NCI-H2029 treated with DMSO at 0.1 percent for 48 hours (cell line): ENCODE measurements around the gene RABL6.
"Not testable (repeated sequence)": the region's sequence is repeated elsewhere in the genome, so short reads cannot be mapped to it uniquely, and the experiment has no call there.

Experiments
- DNase-seq: peaks from one replicate; lab custom pipeline; 2025; lab: John Stamatoyannopoulos, UW

The RABL6 gene

DNA sequence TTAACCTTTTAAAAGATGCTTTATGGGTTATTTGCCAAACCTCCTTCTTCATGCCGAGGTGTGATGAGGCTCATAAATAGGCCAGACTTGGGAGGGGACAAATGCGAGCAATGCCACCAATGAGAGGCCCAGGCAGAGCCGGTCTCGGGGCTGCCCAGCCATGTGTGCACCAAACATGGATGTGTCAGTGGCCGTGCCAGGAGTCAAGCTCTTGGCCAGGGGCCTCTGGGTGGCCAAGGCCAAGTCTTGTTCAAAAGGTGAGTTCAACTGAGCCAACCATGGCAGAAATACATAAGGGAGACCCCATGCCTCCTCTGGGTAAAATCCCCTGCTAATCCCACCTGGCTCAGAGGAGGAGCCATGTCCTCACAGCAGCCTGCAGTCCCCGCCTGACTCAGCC, 32.6 kb upstream of the RABL6 start:
- no peak for DNase-seq

DNA sequence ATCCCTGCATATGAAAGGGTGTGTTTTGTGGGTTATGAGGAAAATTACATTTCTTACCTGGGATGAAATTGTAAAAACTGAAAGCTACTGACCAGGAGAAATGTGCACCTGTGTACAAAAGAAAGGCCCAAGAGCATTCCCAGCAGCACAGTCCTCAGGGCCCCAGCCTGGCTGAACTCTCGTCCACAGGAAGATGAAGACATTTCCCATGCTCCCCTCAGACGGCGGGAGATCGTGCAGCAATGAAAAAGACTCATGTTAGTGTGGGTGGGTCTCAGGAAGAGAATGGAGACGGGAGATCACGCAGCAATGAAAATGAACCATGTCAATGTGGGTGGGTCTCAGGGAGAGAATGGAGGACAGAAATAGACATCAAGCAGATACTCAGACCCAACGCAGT, 30.8 kb upstream of the RABL6 start:
- DNase-seq, result no peak

DNA sequence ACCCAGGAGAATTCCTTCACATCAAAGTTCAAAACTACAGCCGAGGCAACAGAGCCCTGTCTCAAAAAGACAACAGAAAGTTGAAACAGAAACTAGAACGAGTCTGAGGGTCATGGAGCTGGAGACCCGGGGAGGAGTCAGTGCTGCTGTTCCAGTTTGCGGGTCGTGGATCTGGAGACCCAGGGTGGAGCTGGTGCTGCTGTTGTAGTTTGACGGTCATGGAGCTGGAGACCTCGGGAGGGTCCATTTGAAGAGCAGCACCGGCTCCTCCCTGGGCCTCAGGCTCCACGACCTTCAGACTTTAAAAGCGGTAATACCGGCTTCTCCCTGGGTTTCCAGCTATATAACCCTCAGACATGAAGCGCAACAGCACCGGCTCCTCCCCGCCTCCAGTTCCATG, 30.4 kb upstream of the RABL6 start:
- DNase-seq, result no peak

DNA sequence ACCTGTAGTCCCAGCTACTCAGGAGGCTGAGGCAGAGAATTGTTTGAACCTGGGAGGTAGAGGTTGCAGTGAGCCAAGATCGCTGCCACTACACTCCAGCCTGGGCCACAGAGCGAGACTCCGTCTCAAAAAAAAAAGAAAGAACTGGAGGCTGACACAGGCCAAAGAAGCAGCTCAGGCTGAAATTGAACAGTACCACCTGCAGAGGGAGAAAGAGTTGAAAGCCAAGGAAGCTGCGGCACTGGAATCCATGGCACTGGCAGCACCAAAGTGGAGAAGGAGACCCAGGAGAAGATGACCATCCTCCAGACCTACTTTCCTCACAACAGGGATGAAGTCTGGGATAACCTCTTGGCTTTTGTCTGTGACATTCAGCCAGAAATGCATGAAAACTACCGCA, 27.9 kb upstream of the RABL6 start:
- DNase-seq, result no peak

DNA sequence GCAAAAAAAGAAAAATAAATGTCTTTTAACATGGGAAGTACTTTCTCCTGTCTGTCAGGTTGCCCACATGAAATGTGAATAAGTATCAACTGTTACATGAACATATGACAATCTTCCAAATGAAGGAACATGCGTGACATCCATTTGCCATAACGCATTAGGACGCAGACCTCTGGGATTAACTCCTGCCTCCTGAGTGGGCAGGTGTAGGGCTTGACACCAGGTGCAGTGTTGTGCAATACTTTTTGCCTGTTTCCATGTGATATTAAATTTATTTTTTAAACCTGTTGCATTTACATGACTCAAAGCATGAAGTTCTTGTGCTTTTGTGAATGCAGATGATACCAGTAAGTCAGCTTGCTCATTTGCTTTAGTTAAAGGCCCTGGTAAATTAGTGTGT, 25.3 kb upstream of the RABL6 start:
- DNase-seq, result no peak

DNA sequence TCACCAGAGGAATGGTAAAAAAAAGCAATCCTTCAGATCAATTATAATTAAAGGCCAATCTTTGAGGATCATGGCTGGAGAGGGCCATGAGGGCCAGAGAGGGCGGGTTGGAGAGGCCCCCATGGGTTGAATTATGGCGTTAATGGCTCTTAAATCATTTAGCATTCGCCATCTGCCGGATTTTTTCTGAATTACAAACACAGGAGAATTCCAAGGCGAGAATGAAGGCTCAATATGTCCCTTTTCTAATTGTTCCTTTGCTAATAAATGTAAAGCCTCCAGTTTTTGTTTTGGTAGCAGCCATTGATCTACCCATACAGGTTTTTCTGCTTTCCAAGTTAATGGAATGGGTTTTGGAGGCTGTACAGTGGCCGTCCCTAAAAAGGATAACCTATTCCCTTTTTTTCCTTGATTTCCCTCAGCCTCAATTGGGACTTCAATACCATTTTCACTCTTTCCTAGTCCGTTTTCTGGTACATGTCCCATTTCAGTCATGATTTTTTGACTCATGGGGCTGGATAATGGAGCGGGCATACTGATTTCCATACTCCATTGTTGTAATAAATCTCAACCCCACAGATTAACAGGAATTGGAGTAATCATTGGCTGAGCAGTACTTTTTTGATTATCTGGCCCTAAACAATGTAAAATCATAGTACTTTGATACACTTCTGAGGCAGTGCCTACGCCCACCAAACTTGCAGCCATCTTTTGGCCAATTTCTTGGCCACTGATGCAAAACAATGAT, 23.3 kb upstream of the RABL6 start:
- no peak for DNase-seq

DNA sequence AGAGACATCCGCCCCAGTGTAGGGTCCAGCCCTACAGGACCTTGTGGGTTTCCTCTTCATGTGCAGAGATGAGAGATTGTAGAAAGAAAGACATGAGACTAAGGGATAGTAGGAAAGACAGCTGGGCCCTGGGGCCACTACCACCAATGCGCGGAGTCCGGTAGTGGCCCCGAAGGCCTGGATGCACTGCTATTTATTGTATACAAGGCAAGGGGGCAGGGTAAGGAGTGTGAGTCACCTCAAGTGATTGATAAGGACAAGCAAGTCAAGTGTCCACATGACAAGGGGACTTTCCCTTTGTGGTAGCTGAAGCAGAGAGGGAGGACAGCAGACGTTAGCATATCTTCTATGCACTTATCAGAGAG, 22.8 kb upstream of the RABL6 start:
- no peak for DNase-seq

DNA sequence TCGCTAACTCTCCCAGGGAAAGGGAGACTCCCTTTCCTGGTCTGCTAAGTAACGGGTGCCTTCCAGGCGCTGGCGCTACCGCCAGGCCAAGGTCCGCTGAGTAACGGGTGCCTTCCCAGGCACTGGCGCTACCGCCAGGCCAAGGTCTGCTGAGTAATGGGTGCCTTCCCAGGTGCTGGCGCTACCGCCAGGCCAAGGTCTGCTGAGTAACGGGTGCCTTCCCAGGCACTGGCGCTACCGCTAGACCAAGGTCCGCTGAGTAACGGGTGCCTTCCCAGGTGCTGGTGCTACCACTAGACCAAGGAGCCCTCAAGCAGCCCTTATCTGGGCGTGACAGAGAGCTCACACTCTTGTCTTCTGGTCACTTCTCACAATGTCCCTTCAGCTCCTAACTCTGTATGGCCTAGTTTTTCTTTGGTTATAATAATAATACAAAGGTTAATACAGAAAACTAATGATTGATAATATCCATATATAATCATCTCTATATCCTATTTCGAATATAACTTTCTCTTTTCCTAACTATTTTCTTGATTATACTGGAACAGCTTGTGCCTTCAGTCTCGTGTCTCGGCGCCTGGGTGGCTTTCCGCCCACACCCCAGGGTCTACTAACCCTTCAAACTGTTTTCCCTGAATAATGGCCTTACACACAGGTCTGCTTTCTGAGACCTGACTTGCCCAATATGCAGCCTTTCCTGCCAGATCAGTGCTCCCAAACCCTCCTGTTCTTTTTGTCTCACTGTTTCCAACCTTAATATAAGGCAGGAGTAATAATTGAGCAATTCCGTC, 22.0 kb upstream of the RABL6 start:
- not testable (repeated sequence) for DNase-seq

DNA sequence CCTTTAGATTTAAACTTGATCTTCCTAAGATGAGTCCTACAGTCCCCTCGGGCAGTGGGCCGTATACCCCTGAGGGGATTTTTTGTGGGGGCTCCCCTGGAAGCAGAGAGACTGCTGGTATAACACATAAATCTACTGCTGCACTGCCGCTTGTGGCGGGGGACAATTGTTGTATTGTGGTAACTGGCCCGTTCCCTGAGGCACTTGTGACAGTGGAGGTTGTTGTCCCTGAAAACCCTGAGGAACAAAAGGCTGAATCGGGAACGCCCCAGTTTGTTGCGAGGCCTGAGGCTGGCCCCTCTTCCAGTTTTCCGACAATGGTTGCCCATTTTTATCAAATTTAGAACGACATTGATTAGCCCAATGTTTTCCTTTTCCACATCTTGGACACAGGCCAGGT, 21.3 kb upstream of the RABL6 start:
- no peak for DNase-seq

DNA sequence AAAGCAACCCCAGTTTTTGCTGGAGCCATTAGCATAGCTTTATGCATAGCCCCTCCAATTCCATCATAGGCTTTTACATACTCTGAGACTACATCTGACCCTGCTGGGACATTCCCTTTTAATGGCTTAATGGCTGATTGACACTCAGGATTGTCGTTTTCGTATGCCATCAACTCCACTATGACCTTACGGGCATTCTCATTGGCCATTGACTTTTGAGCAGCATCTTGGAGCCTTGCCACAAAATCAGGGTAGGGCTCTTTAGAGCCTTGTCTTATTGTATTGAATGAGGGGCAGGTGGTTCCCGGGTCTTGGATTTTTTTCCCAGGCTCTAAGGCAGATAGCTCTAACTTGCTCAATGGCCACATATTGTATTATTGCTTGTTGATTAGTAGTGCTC, 20.8 kb upstream of the RABL6 start:
- not testable (repeated sequence) for DNase-seq

DNA sequence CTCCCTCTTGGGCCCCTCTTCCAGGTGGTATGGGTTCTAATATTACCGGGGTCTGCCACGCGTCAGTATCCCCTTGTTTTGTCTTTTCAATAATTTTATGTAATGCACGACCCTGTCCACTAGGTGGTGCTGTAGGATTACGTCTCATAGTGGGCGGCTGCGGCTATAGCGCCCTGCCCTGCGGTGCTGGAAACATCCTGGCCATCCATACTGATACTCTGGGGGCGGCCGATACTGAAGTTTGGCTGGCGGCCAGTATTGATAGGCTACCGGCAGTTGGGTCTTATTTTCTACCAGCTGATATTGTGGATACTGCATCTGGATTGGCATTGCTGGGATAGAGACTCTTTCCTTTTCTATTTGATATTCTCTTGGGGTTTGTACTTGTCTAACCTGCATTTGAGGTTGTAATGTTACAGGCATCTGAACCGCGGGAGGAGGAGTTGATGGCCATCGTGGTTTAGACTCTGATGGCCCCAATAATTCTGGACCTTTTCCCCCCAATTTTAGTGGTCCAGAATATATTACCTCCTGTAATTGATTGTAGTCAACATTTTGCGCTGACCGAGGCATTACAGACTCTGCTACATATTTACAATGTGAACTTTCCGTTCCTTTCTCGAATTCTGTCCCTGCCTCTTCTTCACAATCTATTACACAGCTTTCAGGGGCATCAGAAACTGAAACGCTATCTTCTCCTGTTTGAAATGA, 19.9 kb upstream of the RABL6 start:
- DNase-seq, result peak; percentile 81

DNA sequence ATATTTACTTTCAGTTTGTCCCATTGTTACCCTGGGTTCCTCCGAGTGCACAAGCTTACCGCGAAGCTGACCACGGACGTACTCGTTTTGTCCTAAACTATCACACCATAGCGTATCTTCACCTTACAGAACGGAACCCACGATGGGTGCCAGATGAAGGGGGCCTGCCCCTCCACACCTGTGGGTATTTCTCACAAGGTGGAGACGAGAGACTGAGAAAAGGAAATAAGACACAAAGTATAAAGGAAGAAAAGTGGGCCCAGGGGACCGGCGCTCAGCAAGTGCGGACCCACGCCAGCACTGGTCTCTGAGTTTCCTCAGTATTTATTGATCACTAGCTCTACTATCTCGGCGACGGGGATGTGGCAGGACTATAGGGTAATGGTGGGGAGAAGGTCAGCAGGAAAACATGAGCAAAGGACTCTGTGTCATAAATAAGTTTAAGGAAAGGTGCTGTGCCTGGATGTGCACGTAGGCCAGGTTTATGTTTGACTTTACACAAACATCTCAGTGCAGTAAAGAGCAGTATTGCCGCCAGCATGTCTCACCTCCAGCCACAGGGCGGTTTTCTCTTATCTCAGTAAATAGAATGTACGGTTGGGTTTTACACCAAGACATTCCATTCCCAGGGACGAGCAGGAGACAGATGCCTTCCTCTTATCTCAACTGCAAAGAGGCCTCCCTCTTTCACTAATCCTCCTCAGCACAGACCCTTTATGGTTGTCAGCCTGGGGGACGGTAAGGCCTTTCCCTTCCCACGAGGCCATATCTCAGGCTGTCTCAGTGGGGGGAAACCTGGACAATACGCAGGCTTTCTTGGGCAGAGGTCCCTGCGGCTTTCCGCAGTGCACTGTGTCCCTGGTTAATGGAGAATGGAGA, 18.9 kb upstream of the RABL6 start:
- not testable (repeated sequence) for DNase-seq

DNA sequence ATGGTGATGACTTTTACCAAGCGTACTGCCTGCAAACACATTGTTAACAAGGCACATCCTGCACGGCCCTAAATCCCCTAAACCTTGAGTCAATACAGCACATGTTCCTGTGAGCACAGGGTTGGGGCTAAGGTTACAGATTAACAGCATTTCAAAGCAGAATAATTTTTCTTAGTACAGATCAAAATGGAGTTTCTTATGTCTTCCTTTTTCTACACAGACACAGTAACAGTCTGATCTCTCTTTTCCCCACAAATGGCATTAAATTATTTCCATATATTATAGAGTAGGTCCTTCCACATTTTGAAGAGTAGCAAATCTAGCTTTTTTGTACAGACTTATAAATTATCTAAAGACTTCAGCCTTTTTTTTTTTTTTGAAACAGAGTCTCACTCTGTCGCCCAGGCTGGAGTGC, 18.2 kb upstream of the RABL6 start:
- DNase-seq, result no peak

DNA sequence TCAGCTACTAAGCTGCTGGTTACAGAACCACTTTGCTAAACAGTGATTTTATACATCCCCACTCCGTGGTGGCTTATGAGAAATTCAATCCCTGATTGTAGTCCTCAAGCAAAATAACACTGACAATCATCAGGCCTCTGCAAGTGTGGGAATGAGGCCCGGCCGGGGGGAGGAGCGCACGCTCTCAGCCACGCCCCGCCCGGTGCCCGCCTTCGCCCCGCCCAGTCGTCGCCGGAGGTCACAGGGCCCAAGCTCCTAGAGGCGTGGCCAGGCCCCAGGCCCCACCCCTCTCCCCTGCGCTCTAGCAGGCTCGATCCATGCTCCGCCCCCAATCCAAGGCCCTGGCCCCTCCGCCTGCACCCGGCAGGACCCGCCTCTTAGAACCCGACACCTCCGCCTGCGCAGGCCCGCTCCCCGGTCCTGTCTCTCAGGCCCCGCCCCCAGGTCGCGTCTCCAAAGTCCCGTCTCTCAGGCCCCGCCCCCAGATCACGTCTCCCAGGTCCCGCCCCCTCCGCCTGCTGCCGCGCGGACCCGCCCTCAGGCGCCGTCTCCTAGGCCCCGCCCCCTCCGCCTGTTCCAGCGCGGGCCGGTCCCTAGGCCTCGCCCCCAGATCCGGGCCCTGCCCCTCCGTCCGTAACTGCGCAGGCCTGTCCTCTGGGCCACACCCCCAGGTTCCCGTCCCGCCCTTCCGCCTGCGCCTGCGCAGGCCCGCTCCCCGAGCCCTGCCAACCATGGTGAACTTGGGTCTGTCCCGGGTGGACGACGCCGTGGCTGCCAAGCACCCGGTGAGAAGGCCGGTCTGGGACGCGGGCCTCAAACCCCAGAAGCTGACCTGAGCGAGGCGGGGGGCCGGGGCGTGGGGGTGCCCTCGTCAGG, 16.9 kb upstream of the RABL6 start, which contains the start of gene TMEM141:
Gene TMEM141, plus strand, starts transcription at position 705 of the 876 bp plus-strand sequence. Its CDS starts 27 bp downstream, at position 732.
- peak; percentile 96 for DNase-seq

DNA sequence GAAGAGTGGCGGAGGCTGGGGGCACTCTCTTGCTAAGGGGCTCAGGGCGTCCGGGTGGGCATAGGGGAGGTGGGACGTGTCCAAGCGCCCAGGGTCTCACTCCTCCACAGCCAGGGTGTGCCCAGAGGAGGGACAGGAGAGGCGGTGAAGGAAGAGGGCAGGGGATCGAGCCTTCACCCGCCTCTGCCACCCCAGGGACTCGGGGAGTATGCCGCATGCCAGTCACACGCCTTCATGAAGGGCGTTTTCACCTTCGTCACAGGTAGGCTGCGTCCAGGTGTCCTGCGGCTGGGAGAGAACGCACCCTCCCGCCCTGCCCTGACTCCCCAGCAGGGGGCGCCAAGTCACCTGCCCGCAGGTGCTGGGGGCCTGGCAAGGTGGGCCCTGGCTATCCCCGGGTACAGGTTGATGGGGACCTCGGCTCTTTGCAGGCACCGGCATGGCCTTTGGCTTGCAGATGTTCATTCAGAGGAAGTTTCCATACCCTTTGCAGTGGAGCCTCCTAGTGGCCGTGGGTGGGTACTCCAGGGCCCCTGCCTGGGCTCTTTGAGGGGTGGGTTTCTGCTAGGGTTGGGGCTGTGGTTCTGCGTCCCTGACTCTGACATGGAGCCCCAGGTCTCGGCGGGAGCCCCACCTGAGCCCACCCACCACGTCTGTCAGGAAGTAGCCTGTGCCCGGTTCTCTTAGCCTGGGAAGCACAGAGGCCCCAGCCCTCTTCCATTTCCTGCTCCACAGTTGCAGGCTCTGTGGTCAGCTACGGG, 16.1 kb upstream of the RABL6 start:
- DNase-seq, result peak; percentile 35

DNA sequence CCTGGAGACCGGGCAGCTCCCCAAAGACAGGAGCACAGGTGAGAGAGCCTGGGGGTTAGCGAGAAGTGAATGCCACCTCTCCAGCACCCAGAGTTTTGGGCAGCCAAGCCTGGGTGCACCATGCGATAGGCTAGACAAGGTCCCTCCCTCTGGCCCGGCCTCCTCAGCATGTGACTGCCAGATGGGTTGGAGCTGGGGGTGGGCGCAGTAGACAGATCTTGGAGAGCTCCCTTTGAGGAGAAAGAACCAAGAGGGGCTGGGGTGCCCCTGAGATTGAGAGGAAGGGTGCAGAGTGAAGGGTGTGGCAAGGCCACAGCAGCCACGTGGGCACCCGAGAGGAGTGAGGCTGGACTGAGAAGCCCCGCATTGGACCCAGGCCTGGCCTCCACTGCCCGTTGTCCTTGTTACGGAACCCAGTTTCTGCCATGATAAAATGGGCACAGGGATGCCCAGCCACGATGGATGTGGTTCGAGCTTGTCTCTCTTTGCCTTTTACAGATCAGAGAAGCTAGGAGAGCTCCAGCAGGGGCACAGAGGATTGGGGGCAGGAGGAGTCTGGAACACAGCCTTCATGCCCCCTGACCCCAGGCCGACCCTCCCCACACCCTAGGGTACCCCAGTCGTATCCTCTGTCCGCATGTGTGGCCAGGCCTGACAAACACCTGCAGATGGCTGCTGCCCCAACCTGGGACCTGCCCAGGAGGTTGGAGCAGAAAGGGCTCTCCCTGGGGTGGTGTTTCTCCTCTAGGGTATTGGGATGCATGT, 15.2 kb upstream of the RABL6 start:
- DNase-seq, result no peak

DNA sequence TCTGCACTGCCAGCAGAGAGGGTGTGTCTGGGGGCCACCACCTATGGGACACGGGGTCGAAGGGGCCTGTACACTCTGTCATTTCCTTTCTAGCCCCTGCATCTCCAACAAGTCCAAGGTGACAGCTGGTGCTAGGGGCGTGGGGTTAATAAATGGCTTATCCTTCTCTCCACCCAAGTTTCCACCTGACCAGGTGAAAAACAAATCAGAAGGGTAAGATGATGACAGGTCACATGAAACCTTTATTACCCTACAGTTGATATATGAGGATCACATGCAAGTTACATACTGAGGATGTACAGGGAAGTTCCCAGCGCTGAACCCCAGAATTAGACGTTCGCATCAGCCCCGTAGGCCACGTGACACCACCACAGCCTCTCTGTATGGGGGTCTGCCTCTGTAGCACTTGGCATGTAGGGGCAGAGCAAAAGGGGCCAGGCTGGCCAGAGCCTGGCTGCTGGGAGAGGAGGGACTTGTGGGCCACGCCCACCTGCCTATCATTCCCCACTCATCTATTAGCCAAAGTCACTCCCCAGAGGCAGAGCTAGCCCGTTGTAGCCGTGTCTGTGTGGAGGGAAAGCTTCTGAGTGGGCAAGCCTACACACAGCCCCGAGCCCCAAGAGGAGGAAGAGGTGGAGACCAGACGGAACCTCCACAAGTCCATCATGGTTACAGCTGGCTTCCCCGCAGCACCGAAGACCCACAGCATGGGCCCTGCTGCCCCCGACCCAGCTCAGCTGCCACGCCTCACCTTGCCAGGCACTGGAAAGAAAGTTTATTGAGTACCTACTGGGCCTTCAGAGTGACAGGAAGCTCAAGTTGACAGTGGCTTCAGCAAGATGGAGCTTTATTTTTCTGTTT, 14.4 kb upstream of the RABL6 start:
- DNase-seq, result no peak

DNA sequence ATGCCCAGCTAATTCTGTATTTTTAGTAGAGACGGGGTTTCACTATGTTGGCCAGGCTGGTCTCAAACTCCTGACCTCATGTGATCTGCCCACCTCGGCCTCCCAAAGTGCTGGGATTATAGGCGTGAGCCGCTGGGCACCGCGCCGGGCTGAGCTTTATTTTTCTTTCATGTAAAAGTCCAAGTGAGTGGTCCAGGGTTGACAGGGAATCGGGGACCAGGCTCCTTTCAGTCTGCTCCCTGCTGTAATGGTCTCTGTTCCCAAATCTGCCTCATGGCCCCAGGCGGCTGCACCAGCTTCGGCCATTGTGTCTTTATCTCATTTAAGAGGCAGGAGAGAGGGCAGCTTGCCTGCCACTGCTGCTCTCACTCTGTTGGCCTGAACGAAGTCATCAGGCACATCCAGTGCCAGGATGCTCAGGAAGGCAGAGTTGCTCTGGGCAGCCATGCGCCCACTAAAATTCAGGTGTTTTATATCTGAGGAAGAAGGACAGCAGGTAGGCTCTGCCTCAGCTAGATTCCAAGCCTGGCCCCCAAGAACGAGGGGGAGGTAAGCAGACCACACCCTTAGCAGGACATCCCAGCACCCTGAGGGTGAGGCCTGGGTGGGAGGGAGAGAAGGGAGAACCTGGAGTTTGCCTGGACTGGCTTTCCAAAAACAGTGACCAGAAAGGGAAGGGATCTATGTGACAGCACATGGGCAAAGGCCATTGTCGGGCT, 13.3 kb upstream of the RABL6 start:
- no peak for DNase-seq
